GM11168 (cell line): ENCODE measurements around the gene MBD1.
"Not testable (repeated sequence)": the region's sequence is repeated elsewhere in the genome, so short reads cannot be mapped to it uniquely, and the experiment has no call there.

ENCODE experiments used
- in situ Hi-C: fragments of 300-500 bp; cut with MboI; formaldehyde crosslinking; loops from one replicate; pipeline ENCODE4 v1.12.0; 2022; ENCODE audit warnings: low sequenced_read_pairs; ENCODE audit not compliant: unreplicated experiment

The MBD1 gene

DNA sequence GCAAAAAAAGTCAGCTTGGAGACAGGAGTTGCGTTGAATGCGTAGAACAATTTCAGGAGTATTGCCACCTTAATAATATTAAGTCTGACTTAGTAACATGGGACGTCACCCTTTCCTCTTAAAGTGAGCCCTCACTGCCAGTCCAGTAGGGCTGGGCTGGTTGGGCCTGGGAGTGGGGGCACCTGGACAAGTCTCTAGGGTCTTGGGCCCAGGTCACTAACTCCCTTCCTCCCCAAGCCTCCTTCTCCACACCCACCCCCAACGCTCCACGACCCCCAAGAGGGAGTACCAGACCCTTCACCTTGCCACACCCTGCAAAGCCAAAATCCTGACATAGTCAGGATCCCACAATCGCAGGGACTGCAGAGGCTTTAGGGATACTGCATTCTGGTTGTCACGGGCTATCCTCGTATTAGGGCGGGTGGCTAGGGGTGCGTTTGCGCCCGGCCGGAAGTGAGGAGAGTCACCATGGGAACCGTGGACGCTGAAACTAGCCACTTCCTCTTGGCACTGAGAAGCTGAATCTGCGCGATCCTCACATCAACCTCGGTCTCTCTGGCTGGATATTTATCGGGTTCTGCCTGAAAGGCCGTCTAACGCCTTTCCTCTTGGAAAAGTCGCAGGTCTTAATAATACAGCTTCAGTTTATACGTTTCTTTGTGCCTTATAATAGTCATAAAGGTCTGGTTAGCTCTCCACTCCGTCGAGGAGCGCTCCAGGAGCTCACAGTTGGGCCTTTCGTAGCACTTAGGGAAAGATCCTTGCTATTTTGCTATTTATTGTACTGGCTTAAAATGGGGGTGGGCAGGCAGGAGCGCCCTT is 16.5 kb upstream of the MBD1 start:
- in situ Hi-C loops = no loop called here

DNA sequence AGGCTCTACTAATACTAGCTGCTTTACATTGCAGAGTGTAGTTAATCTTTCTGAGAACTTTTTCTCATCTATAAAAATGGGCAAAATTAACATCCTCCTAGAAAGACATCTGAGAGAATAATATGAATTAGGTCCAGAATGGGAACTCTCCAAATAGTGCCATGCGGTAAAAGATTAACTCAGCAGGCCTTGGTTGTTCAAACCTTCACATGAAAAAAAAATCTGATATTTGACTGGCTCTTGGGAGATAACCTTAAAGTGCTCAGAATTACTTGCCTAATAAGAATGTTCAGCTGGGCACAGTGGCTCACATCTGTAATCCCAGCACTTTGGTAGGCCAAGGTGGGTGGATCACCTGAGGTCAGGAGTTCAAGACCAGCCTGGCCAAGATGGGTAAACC is 11.7 kb upstream of the MBD1 start:
- in situ Hi-C loops = no loop called here

DNA sequence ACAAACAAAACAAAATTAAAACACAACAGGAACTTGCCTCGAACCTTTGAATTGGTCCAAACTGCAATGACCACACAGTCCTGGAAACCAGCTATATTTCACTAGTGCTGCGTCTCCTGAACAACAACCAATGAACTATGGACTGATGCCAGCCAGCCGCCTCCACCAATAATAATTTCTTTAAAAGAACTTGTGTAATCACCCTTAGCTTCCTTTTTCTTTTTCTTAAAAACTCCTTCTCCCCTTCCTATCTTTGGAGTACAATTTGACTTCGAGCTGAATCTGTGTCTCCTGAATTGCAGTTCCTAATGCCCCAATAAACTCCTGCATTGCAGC is 7.8 kb upstream of the MBD1 start:
- in situ Hi-C loops = no loop called here

DNA sequence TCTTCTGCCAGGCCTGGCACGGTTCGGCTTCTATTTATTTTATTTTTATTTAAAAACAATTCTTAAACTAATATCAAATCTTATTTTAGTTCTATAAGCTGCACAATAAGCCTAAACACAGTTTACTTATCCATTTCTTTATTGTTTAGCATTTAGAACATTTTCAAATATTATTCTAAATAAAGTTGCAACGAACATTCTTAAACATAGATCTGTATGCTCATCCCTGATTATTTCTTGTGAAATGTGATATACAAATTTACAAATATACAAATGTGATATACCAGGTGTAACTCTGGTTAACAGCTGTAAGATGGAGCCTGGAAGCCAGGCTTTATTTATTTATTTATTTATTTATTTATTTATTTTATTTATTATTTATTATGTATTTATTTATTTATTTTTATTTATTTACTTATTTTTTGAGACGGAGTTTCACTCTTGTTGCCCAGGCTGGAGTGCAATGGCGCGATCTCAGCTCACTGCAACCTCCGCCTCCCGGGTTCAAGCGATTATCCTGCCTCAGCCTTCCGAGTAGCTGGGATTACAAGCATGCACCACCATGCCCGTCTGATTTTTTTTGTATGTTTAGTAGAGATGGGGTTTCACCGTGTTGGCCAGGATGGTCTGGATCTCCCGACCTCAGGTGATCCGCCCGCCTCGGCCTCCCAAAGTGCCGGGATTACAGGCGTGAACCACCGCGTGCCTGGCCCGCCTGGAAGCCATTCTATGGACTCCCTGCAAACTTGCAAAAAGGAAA is 7.2 kb upstream of the MBD1 start:
- in situ Hi-C loops = not testable (repeated sequence)

DNA sequence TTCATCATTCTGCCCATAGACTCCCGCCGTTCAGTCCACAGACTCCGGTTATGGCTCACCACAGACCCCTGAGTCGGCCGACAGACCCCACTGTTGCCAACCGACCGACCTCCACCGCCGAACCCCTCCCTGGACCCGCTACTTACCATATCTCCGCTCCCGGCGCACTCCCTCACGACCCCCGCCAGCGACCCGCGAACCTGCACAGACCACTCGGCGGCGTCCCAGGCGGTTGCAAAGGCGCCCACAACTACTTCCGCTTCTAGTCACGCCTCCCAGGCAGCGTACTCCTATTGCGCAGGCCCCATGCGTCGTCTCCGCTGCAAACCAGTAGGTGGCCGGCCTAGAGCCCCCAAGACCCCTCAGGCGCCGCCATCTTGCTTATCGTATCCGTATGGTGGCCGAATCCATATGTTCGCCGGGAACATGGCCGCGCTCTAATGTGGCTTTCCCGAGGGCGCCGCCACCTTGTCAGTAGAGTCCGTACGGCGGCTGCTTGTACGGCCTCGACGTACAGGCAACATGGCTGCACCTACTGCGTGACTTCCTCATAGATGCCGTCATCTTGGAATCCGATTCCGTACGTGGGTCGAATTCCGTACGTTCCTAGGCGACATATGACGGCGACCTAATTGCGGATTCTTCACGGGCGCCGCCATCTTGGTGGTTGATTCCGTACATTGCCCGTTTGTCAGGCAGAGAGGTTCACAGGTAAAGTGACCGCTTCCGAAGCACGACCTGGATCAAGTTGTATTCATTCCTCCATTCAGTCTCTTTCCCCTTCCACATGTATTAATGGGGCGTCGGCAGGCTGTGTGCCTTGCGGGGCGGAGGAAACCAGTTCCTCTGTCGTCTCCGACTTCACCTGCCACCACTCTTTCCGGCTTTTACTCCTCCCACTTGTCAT is 6.4 kb upstream of the MBD1 start, which contains the start of gene CXXC1:
TSS of gene CXXC1 (minus strand) at position 252 of the 907 bp plus-strand sequence. CDS start at position 149, 103 bp downstream.
- in situ Hi-C loops = no loop called here

DNA sequence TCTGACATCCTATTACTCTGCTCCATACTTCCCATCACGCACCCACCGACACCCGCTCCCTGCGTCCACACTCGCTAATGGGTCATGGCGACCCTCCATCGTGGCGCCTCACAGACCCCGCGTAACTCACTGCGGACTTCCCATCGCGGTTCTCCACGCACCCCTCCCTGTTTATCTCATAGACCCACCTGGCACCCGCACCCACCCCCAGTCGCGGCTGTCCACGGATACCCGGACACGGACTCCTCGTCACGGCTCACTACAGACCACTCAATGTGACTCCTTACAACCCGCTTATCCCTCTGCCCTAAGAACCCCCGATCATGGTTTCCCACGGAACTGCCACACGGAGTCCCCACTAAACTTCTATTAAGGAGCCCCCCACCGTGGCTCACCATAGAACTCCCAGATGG is 5.7 kb upstream of the MBD1 start:
- in situ Hi-C loops = no loop called here

DNA sequence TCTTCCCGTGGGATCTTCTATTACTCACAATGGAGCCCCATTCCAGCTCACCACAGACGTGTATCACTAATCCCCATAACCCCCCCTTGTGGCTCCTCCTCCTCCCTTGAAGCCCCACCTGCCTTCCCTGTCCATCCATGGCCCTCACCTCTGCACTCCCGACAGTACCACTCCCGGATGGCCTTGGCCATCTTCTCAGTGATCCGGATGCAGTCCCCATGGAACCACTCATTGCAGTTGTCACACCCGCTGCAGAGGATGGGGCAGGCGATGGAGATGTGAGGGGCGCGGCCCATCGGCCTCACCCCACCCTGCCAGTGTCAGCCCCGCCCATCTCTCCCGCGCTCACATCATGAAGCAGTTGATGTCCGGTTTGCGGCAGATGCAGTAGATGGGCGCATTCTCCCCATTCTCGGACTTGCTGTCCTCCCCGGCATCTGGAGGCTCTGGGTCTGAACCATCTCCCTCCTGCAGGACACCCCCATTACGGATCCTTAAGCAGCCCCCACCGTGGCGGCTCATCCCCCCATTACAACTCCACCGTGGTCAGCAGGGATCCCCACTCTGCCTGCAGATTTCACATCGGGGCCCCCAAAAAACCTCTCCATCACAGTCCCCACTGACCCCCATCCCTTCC is 5.2 kb upstream of the MBD1 start:
- in situ Hi-C loops = no loop called here

DNA sequence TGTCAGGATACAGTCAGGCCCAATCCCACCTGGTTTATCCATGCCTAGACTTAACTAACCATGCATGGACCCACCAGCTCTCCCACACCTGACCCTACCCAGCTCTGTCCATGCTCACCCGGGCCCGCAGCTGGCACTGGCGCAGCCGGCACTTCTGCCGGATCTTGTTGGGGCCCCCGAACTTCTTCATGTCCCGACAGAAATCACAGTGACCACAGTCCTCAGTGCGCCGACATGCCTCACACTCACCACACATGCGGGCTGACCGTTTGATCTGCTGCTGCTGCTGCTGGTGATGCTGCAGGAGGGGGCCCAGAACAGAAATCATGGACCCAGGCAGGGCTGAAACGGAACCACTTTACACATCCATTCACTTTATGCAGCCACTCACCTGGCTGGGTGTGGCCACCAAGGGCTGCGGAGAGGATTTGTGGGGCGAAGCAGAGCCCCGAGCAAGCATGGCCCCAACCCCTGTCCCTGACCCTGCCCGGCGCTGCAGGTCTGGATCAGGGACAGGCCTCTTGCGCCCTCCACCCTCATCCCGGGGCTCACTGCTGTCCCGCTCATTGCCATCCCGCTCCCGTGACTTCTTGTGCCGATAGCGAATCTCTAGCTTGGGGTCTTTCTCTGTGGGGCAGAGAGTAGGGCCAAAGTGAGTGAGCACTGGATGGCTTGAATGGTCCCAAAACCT is 4.5 kb upstream of the MBD1 start:
- in situ Hi-C loops = no loop called here

DNA sequence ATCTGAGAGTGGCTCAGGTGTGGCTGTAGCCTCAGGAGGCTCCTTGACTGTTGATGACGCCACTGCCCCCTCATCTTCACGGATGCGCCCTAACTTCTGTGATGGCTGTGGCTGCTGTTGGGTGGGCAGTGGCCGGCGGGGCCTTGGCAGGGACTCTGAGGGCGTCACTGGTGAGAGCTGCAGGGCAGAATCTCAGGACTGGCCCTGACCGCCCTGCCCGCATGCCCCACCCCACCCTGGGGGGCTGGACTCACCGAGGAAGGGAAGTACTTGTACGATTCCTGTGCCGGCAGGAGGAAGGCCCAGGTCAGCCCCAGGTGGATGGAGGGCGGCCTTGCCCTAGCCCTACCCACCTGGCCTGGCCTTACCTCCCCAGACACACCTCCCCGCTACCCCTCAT is 3.7 kb upstream of the MBD1 start:
- in situ Hi-C loops = no loop called here

DNA sequence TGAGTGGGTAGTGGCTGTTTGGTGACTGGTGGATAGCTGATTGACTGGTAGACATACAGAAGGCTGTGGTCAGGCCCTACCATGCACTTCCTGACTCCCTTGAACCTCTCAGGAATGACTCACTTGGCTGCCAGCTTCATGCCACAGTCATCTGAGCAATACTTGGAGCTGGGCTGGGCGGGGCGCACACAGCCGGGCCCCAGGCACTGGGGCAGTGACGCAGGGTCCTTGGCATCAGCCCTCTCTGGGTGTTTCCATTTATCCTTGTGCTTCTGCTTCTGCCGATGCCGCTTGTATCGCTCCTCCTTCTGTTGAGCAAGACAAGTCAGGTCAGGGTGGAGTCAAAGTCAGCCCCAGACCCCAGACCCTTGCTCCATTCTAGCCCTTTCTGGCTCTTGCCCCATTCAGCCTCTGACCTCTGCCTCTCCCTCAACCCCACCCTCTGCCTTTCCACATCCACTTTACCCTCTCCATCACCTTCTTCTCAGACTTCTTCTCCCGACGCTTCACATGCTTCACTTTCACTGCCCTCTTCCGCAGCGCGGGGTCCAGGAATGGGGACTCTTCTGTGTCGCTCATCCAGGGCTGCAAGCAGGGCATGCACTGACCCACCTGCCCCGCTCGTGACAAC is 3.0 kb upstream of the MBD1 start:
- in situ Hi-C loops = no loop called here

DNA sequence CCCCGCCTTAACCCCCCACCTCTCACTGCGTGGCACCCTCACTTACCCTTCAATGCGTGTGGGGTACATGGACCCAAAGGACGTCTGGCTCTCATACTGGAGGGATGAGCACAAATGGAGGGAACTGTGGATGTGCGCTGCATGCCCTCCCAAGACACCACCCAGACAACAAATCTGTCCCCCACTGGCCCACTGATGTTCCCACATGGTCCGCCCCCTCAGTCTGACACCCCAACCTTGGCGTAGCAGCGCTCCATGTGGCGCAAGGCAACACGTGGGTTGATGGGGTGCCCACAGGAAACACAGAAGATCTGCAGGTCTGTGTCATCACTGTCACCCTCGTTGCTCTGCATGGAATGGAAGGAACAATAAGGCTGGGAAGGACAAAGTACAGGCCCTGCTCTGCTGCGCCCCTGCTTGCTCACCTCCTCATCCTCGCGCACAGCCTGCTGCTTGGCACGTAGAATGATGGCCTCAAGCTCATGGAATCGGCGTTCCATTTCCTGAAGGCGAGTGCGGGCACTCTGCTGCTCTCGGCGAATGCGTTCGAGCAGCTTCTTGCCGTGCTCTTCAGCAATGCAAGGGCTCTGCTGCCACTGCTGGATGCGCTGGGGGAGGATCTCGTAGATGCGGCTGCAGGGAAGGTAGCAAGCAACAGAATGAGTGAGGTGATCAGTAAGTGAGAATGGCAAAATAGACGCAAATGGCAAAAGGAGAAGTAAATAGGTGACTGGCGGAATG is 2.3 kb upstream of the MBD1 start:
- in situ Hi-C loops = no loop called here

DNA sequence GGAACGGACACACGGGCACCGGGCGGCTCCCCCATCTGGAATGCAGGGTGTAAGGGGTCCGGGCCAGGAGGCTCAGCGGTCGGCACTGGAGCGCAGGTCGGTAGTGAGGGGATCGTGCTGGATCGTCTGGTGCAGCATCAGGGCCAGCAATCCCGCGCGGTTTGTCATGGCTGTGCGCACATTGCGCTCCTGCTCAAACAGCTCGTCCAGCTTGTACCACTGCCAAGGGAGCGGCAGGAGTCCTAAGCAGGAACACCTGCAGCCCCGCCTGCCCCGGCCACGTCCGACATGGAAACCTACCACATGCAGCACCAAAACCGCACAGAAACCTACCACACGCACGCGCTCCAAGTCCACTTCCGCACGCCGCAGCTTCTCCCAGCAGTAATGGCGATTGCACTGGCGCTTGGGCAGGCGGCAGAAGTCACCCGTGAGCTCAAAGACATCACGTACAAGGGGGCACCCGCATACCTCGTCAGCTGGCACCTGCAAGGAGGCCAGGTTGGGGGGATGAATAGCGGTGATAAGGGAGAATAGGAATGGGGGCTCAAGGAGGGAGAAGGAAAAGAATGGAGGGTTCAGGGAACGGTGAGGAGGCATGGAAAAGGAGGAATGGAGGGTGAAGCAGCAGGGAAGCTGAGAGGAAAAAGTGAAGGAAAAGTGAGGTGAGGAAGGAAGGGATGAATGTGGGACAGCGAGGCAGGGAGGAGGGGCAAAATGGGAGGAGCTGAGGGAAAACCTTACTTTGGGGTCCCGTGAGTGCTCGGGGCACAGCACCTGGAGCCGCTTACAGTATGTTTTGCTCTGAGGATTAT is 1.4 kb upstream of the MBD1 start:
- in situ Hi-C loops = no loop called here

DNA sequence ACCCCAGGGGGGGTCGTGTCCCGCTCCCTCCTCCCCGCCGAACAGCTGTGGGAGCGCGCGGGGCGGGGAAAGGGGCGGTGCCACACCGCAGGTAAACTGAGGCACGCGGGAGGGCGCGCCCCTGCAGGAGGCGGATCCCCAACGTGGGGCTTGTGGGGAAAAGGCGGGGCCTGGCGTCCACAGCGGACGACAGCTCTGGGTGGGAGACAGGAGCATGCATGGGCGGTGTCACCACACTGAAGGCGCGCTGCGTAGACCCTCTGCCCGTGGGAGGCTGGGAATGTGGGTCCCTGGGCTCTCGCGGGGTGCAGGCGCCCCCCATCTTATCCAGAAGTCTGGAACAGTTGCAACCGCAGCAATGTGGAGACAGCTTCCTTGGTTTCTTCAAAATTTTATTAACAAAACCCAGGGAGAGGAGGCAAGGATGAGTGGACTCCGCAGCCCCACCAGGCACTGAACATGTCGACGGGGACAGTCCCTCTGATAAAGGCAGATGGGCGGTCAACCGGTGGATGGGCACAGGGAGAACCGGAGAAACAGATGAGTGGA is 723 bp upstream of the MBD1 start:
- in situ Hi-C loops = no loop called here

DNA sequence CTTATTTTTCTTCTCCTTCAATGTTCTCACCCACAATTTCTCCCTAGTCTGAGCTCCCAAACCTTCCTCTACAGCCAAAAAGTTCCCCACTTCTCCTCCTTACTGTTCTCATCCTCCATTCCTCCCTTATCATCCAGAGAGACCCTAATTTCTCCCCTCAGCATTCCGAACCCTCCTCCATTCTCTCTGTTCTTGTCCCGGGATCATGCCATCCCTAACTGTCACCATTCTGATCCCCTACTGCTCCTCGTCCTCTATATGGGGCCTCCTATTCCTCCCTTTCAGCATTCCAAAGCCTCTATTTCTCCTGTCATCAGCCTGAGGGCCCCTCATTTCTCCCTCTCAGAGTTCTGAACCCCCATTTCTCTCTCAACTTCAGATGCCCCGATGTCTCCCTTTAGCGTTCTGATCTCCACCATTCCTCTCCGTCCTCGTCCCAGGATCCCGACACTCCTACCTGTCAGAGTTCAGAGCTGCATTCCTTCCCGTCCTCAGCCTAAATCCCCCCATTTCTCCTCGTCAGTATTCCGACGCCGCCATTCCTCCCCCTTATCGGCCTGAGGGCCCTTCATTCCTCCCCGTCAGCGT is 522 bp downstream of the MBD1 start:
- in situ Hi-C loops = no loop called here

DNA sequence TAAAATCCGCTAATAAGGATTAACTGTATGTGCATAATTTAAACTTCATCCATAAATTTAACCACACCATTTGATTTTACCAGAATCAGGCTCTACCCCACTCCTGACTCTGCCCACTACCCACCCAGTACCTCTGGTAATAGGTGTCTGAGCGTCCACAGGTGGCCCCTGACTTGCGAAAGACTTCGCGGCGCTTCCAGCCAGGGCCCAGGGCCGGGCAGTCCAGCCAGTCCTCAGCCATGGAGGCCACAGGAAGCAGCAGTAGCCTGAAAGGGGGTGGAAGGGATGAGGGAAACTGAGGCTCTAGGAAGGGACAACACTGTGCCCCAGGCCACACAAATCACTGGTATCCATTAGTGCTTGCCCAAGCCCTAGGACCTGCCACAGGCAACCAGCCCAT is 1.6 kb downstream of the MBD1 start:
- in situ Hi-C loops = no loop called here

DNA sequence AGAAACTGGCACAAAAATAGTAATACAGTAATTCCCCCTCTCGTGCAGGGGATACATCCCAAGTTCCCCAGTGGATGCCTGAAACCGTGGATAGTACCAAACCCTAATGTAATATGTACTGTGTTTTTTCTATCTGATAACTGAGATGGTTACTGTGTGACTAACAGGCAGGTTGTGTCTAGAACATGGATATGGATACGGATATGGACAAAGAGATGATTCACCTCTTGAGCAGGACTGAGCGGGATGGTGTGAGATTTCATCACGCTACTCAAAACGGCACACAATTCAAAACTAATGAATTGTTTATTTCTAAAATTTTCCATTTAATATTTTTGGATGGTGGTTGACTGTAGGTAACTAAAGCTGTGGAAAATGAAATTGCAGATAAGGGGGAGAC is 3.4 kb downstream of the MBD1 start:
- in situ Hi-C loops = no loop called here

DNA sequence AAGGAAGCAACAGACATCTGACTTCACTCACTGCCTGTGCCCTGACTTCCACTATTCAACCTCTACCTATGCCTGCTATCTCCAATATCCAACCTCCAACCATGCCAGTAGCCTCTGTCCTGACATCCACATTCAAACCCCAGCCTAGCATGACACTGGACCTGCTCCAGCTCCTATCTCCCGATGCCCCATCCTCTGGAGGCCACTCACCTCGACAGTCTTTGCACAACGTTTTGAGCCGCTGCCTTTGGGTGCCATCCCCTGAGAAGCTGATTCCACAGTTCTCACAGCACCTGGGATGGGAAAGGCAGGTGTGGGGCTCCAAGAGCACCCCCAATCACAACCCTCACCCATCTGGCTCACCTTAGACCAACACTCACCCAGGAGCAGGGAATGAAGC is 4.9 kb downstream of the MBD1 start:
- in situ Hi-C loops = no loop called here
